Measurements from ENCODE around the gene ZNF140. TPM values are rescaled to one million over a fixed set of nuclear protein-coding genes. Genes with fewer than 3 reads are reported as not detected.
A peak's percentile ranks its signal among the peaks of the same experiment; 100 is the strongest.

Gene ZNF140
- 14.4 and 15.3 TPM in 2 replicates for total RNA-seq

GRCh38 chr12:133080368-133081158 is at the start of gene ZNF140:
TSS of gene ZNF140 (plus strand) at chr12:133080923. CDS start at chr12:133081321, 398 bp downstream.
- Mint-ChIP-seq H3K27me3 (ENCODE audit: low read depth) (no peaks in the 10 kb centered on the region), H3K4me1 (ENCODE audit: low read depth) (peaks cover 3% of the 10 kb centered on the region), H3K27ac (no peak within 1 kb of the TSS), H3K9me3 (peaks cover 59% of the 10 kb centered on the region), H3K36me3 (ENCODE audit: low read depth) (peaks cover 57% of the 10 kb centered on the region), H3K4me3 (ENCODE audit: low read depth) (no peak within 1 kb of the TSS)
- intact Hi-C loops (cut with micrococcal nuclease) = loop anchor here (1.0 to 5.0 kb wide), 9 partner anchors 43 to 318 kb away; partner anchors contain the start of genes ANKLE2, CHFR, GOLGA3 and ZNF10
- peak; percentile 93 for DNase-seq (ENCODE audit: low spot score)

GRCh38 chr12:133037207-133038005 is 43.3 kb upstream of the ZNF140 start, which contains the start of gene ZNF84:
TSS of gene ZNF84 (plus strand) at chr12:133037509. CDS start at chr12:133041468, 3,959 bp downstream.
- H3K27ac Mint-ChIP-seq = peak within 1 kb of the TSS; percentile 98
- peak; percentile 97 for DNase-seq (ENCODE audit: low spot score)
- H3K4me1 Mint-ChIP-seq (ENCODE audit: low read depth) = peaks cover 6% of the 10 kb centered on the region
- peak within 1 kb of the TSS; percentile 88 for H3K4me3 Mint-ChIP-seq (ENCODE audit: low read depth)
- peaks cover 66% of the 10 kb centered on the region for H3K36me3 Mint-ChIP-seq (ENCODE audit: low read depth)
- intact Hi-C loops (cut with micrococcal nuclease) = loop anchor here (1.0 to 5.0 kb wide), 7 partner anchors 43 to 277 kb away; partner anchors contain the start of genes ANKLE2, ZNF10, ZNF140 and ZNF26
- H3K9me3 Mint-ChIP-seq = peaks cover 70% of the 10 kb centered on the region
- no peaks in the 10 kb centered on the region for H3K27me3 Mint-ChIP-seq (ENCODE audit: low read depth)

GRCh38 chr12:133038118-133038709 is 42.5 kb upstream of the ZNF140 start:
- Mint-ChIP-seq H3K27me3 (ENCODE audit: low read depth) (no peaks in the 10 kb centered on the region), H3K9me3 (peaks cover 71% of the 10 kb centered on the region), H3K27ac (peak overlapping the region; percentile 98), H3K4me3 (ENCODE audit: low read depth) (peak overlapping the region; percentile 88), H3K4me1 (ENCODE audit: low read depth) (peaks cover 6% of the 10 kb centered on the region), H3K36me3 (ENCODE audit: low read depth) (peaks cover 74% of the 10 kb centered on the region)
- DNase-seq (ENCODE audit: low spot score) = no peak
- intact Hi-C loops (cut with micrococcal nuclease) = loop anchor here (5.0 kb wide), 1 partner anchor 131 kb away; no protein-coding TSS in a partner anchor

GRCh38 chr12:133046698-133047097 is 34.0 kb upstream of the ZNF140 start:
- Mint-ChIP-seq H3K36me3 (ENCODE audit: low read depth) (peaks cover 95% of the 10 kb centered on the region), H3K27ac (no peak overlapping the region), H3K27me3 (ENCODE audit: low read depth) (no peaks in the 10 kb centered on the region), H3K4me1 (ENCODE audit: low read depth) (no peaks in the 10 kb centered on the region), H3K9me3 (peaks cover 83% of the 10 kb centered on the region), H3K4me3 (ENCODE audit: low read depth) (no peak overlapping the region)
- intact Hi-C loops (cut with micrococcal nuclease) = no loop called here
- DNase-seq (ENCODE audit: low spot score) = no peak

GRCh38 chr12:133057446-133057845 is 23.3 kb upstream of the ZNF140 start:
- Mint-ChIP-seq H3K9me3 (peaks cover 67% of the 10 kb centered on the region), H3K27me3 (ENCODE audit: low read depth) (no peaks in the 10 kb centered on the region), H3K4me1 (ENCODE audit: low read depth) (no peaks in the 10 kb centered on the region), H3K4me3 (ENCODE audit: low read depth) (no peak overlapping the region), H3K36me3 (ENCODE audit: low read depth) (peaks cover 60% of the 10 kb centered on the region), H3K27ac (no peak overlapping the region)
- intact Hi-C loops (cut with micrococcal nuclease) = no loop called here
- DNase-seq (ENCODE audit: low spot score) = no peak

- H3K27me3 Mint-ChIP-seq (ENCODE audit: low read depth) = no peaks in the 10 kb centered on the region
- peaks cover 56% of the 10 kb centered on the region for H3K36me3 Mint-ChIP-seq (ENCODE audit: low read depth)
- intact Hi-C loops (cut with micrococcal nuclease) = no loop called here
- peaks cover 67% of the 10 kb centered on the region for H3K9me3 Mint-ChIP-seq
- H3K4me1 Mint-ChIP-seq (ENCODE audit: low read depth) = no peaks in the 10 kb centered on the region
- H3K4me3 Mint-ChIP-seq (ENCODE audit: low read depth) = no peak overlapping the region
- H3K27ac Mint-ChIP-seq = no peak overlapping the region
- DNase-seq (ENCODE audit: low spot score) = no peak
Measured at GRCh38 chr12:133058203-133059113, 22.3 kb upstream of the ZNF140 start.

GRCh38 chr12:133061954-133062353 is 18.8 kb upstream of the ZNF140 start:
- Mint-ChIP-seq H3K4me3 (ENCODE audit: low read depth) (no peak overlapping the region), H3K4me1 (ENCODE audit: low read depth) (no peaks in the 10 kb centered on the region), H3K27ac (no peak overlapping the region), H3K9me3 (peaks cover 76% of the 10 kb centered on the region), H3K27me3 (ENCODE audit: low read depth) (no peaks in the 10 kb centered on the region), H3K36me3 (ENCODE audit: low read depth) (peaks cover 38% of the 10 kb centered on the region)
- intact Hi-C loops (cut with micrococcal nuclease) = no loop called here
- no peak for DNase-seq (ENCODE audit: low spot score)

- no peak overlapping the region for H3K4me3 Mint-ChIP-seq (ENCODE audit: low read depth)
- peaks cover 22% of the 10 kb centered on the region for H3K36me3 Mint-ChIP-seq (ENCODE audit: low read depth)
- no peaks in the 10 kb centered on the region for H3K4me1 Mint-ChIP-seq (ENCODE audit: low read depth)
- intact Hi-C loops (cut with micrococcal nuclease) = no loop called here
- peaks cover 70% of the 10 kb centered on the region for H3K9me3 Mint-ChIP-seq
- no peak for DNase-seq (ENCODE audit: low spot score)
- no peaks in the 10 kb centered on the region for H3K27me3 Mint-ChIP-seq (ENCODE audit: low read depth)
- no peak overlapping the region for H3K27ac Mint-ChIP-seq
Measured at GRCh38 chr12:133063556-133063955, 17.2 kb upstream of the ZNF140 start.

GRCh38 chr12:133073836-133074235 is 6.9 kb upstream of the ZNF140 start:
- Mint-ChIP-seq H3K4me3 (ENCODE audit: low read depth) (no peak overlapping the region), H3K9me3 (peaks cover 59% of the 10 kb centered on the region), H3K27ac (no peak overlapping the region), H3K4me1 (ENCODE audit: low read depth) (no peaks in the 10 kb centered on the region), H3K27me3 (ENCODE audit: low read depth) (no peaks in the 10 kb centered on the region), H3K36me3 (ENCODE audit: low read depth) (peaks cover 12% of the 10 kb centered on the region)
- intact Hi-C loops (cut with micrococcal nuclease) = no loop called here
- no peak for DNase-seq (ENCODE audit: low spot score)

- Mint-ChIP-seq H3K9me3 (peaks cover 63% of the 10 kb centered on the region), H3K36me3 (ENCODE audit: low read depth) (peaks cover 54% of the 10 kb centered on the region), H3K4me3 (ENCODE audit: low read depth) (no peak overlapping the region), H3K27ac (no peak overlapping the region), H3K4me1 (ENCODE audit: low read depth) (peaks cover 3% of the 10 kb centered on the region), H3K27me3 (ENCODE audit: low read depth) (no peaks in the 10 kb centered on the region)
- intact Hi-C loops (cut with micrococcal nuclease) = loop anchor here (1.0 to 5.0 kb wide), 9 partner anchors 43 to 318 kb away; partner anchors contain the start of genes ANKLE2, CHFR, GOLGA3 and ZNF10
- DNase-seq (ENCODE audit: low spot score) = peak; percentile 96
Measured at GRCh38 chr12:133080026-133080367, 726 bp upstream of the ZNF140 start.

- H3K9me3 Mint-ChIP-seq = peaks cover 62% of the 10 kb centered on the region
- H3K27me3 Mint-ChIP-seq (ENCODE audit: low read depth) = no peaks in the 10 kb centered on the region
- DNase-seq (ENCODE audit: low spot score) = no peak
- peaks cover 64% of the 10 kb centered on the region for H3K36me3 Mint-ChIP-seq (ENCODE audit: low read depth)
- intact Hi-C loops (cut with micrococcal nuclease) = loop anchor here (5.0 kb wide), 1 partner anchor 319 kb away; the partner anchor contains the start of gene ANKLE2
- H3K4me3 Mint-ChIP-seq (ENCODE audit: low read depth) = no peak overlapping the region
- H3K4me1 Mint-ChIP-seq (ENCODE audit: low read depth) = peaks cover 3% of the 10 kb centered on the region
- H3K27ac Mint-ChIP-seq = no peak overlapping the region
Measured at GRCh38 chr12:133081159-133081780, 547 bp downstream of the ZNF140 start.
